ENCODE results near the gene LCN12.

Gene LCN12

DNA sequence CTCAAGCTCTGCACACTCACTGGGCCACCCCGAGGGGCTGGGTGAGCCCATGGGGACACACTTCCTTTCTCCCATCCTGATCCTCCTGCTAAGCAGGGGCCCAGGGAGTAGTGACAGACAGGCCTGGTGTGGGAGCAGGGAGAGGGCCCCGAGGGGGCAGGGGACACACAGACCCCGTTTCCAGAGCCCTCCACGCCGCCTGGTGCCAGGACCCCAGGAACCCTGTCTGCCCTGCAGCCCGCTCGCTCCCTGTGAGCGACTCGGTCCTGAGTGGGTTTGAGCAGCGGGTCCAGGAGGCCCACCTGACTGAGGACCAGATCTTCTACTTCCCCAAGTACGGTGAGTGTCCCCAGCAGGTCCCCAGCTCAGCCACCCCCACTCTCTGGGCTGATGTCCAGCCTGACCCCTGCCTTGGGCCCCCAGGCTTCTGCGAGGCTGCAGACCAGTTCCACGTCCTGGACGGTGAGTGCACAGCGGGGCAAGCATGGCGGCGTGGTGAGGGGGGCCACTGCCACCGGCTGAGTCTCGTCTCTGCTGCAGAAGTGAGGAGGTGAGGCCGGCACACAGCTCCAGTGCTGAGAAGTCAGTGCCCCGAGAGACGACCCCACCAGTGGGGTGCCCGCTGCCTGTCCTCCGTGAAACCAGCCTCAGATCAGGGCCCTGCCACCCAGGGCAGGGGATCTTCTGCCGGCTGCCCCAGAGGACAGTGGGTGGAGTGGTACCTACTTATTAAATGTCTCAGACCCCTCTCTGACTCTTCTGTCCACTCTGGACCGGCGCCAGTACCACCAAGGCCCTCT lies 5.6 kb upstream of the LCN12 start:
- no peak overlapping the region for H3K4me3 ChIP-seq (ENCODE audit: low read depth, low read length)
- TF ChIP-seq, protein P1, sequence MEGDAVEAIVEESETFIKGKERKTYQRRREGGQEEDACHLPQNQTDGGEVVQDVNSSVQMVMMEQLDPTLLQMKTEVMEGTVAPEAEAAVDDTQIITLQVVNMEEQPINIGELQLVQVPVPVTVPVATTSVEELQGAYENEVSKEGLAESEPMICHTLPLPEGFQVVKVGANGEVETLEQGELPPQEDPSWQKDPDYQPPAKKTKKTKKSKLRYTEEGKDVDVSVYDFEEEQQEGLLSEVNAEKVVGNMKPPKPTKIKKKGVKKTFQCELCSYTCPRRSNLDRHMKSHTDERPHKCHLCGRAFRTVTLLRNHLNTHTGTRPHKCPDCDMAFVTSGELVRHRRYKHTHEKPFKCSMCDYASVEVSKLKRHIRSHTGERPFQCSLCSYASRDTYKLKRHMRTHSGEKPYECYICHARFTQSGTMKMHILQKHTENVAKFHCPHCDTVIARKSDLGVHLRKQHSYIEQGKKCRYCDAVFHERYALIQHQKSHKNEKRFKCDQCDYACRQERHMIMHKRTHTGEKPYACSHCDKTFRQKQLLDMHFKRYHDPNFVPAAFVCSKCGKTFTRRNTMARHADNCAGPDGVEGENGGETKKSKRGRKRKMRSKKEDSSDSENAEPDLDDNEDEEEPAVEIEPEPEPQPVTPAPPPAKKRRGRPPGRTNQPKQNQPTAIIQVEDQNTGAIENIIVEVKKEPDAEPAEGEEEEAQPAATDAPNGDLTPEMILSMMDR (IDR thresholded peaks at IDR 0.05; ENCODE audit: borderline replicate concordance, insufficient read depth, low read depth, low read length) = no peak

DNA sequence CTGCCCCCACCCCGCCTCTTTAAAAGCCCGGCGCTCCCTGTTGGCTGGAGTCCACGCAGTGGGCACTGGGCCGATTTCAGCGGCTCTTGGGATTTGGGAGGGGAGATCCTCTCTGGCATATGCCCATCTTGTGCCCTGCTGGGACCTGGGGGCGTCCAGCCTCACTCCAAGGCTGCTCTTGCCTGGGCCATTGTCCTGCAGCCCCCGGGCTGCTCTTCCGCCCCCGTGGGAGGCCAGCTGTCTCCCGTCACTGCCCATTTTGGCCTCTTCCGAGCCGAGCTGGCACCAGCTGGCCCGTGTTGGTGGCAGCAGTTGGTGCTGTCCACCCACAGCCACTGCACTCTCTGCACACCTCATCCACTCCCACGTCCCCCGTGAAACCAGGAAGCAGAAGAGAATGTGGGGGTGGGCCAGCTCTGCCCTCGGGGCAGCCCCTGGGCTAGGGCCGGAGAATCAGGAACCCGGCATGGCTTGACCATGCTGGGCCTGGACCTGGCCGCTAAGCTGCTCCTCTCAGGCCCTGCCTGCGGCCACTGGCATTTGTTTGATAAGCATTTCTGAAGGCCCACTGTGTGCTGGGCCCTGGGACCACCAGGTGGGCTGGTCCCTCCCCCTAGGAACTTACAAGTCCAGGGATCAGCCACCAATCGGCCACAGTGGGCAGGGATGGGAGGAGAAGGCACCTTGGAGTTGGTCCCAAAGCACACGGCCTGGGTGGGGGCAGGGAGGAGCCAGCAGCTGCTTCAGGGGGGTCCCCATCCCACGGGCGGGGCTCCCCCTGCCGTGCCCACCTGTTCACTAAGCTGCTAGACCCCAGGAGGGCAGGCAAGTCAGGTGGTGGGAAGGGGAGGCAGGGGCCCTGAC lies 4.8 kb upstream of the LCN12 start:
- TF ChIP-seq, protein P1 (IDR thresholded peaks at IDR 0.05; ENCODE audit: borderline replicate concordance, insufficient read depth, low read depth, low read length) = no peak
- H3K4me3 ChIP-seq (ENCODE audit: low read depth, low read length) = no peak overlapping the region

DNA sequence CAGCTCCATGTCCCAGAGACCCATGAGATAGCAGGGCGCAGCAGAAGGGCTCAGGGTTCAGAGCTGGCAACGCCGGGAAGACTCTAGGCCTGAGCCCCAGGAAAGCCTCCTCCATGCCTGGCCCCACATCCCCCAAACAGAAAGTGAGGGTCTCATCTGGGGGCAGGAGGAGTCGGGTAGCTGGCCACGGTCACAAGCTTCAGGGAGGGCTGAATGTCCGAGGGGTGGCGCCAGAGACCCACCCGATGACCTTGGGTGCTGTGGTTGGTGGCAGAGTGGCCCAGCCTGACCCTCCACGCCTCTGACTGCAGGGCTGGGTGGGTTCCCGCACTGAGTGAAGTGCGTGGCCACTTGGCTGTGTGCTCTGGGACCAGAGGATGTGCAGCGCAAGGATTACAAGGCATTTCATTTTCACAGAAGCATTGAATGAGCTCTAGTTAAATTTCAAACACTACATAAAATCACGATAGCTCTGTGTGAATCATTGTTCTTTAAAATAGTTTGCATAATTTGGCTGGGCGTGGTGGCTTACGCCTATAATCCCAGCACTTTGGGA lies 4.0 kb upstream of the LCN12 start:
- TF ChIP-seq, protein P1 (IDR thresholded peaks at IDR 0.05; ENCODE audit: borderline replicate concordance, insufficient read depth, low read depth, low read length) = peak; percentile 60
- H3K4me3 ChIP-seq (ENCODE audit: low read depth, low read length) = no peak overlapping the region

DNA sequence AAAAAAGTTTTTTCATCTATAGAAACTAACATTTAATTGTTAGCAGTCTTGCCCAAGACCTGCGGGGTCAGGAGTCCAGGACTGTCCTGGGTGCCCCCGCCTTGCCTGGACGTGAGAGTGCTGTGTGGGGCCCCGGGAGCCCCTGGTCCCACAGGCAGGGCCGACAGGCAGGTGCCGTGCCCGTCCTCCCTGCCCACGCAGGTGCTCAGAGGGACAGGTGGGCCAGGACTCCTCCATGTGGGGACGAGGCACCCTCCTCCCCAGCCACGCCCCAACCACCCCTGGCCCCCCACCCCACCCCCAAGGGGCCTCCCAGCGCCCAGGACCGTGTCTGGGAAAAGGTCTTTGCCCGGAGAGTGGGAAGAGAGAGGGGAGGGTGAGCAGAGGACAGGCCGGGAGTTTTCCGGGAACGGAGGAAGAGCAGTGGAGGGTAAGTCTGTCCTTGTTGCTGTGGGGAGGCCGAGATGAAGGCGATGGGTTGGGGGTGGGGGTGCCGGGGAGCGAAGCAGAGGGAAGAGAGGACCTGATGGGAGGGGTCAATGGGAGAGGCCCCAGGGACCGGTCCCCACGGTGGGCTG lies 2.7 kb upstream of the LCN12 start:
- TF ChIP-seq, protein P1 (IDR thresholded peaks at IDR 0.05; ENCODE audit: borderline replicate concordance, insufficient read depth, low read depth, low read length) = no peak
- H3K4me3 ChIP-seq (ENCODE audit: low read depth, low read length) = peak overlapping the region; percentile 65

DNA sequence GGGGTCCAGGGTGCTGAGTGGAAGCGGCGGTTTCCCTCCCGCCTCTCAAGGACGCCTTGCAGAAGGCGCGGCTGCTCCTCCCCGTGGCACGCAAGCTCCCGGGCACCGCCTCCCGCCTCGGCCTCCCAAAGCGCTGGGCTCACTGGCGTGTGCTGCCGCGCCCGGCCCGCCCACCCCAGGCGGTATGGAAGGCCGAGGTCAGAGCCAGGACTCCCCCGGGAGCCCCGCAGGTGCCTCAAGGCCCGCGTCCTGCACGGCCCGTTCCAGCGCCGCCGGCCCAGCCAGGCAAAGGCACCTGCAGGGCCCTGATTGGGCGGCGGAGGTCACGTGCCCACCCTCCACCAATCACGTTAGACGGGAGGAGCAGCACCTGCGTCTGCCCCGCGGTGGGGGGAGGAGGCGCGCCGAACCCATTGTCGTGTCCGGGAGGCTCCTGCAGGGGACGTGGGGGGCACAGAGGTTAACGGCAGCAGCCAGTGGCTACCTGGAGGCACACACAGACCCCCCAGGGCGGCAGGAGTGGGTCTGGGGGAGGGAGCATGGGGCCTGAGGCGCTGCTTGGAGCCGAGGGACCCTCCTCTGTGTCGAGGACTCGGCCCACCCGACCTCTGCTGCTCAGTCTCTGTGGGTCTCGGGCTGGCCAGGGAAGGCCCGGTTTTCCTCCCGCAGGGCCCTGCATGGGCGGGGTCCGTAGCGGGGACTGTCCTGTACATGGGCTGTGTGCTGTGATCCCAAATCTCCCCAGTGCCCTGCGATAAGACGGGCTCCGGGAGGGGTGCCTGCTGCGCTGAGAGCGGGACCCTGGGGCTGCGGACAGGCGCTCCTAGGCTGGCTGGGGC lies 2.0 kb upstream of the LCN12 start:
- peak overlapping the region; percentile 65 for H3K4me3 ChIP-seq (ENCODE audit: low read depth, low read length)
- TF ChIP-seq, protein P1 (IDR thresholded peaks at IDR 0.05; ENCODE audit: borderline replicate concordance, insufficient read depth, low read depth, low read length) = peak; percentile 45

DNA sequence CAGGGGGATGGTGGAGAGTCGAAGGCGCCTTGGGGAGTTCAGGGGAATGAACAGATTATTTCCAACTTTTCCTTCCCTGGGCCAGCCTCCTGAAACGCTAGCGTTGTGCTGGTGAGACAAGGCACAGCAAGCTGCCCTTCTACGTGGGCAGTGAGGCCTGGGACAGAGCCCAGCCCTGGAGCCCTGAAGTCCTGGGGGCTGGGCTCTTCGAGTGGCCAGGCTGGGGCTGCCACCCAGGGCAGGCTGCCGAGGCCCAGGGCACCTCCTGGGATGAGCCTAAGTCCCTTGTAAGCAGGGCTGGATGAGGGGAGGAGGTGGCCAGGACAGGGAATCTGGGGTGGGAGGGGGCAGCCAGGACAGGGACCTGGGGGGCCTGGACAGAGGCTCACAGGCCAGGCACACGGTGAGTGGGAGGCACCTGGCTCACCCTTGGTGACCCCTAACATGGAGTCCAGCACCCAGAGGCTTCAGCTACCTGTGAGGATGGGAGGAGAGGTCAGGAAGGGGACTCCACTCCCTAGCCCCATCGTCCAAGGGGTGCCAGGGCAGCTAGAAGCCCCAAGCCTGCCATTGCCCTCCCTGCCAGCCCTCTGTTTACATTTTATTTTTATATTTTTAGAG lies 1.3 kb upstream of the LCN12 start:
- no peak overlapping the region for H3K4me3 ChIP-seq (ENCODE audit: low read depth, low read length)
- TF ChIP-seq, protein P1 (IDR thresholded peaks at IDR 0.05; ENCODE audit: borderline replicate concordance, insufficient read depth, low read depth, low read length) = no peak

Data from GM12875 (cell line).